Breast epithelium (tissue), 4 donors: ENCODE data around the gene XYLT1. TPM values are rescaled to one million over a fixed set of nuclear protein-coding genes. Genes with fewer than 3 reads are reported as not detected.

Experiments used
- DNase-seq, 2 donors: peaks; one replicate each; pipeline ENCODE4 v3.0.0-alpha.2; 2019; ENCODE audit warnings: low spot score in 2 of 2
- H3K27ac ChIP-seq, 2 donors: fragments of 200-600 bp; sonication (generic) in 1 of 2; one replicate each; pipeline ENCODE4 v1.5.1; 2016 to 2019; ENCODE audit warnings: mild to moderate bottlenecking in 1 of 2
- H3K27me3 ChIP-seq, 2 donors: fragments of 200-600 bp; sonication (generic) in 1 of 2; one replicate each; pipeline versions ENCODE4 v1.5.1 to v1.6.0; 2017 to 2019; ENCODE audit warnings: control low read depth in 1 of 2, mild to moderate bottlenecking in 1 of 2
- H3K36me3 ChIP-seq: fragments of 200-600 bp; one replicate; pipeline ENCODE4 v1.5.1; 2019
- H3K4me1 ChIP-seq, 2 donors: fragments of 200-600 bp; sonication (generic); one replicate each; pipeline ENCODE4 v1.5.1; 2016 to 2019; ENCODE audit warnings: control low read depth in 1 of 2
- H3K4me3 ChIP-seq, 3 donors: fragments of 200-600 bp; sonication (generic); 1 replicate in 2 of 3; 2 replicates in 1 of 3; pipeline ENCODE4 v1.5.1; 2016 to 2019; ENCODE audit warnings: mild to moderate bottlenecking in 3 of 3, moderate library complexity in 2 of 3
- H3K9me3 ChIP-seq, 2 donors: fragments of 200-600 bp; sonication (generic) in 1 of 2; one replicate each; pipeline ENCODE4 v1.5.1; 2016 to 2019; ENCODE audit warnings: control low read depth in 1 of 2
- POLR2A ChIP-seq: fragments of 450-650 bp; IDR thresholded peaks from one replicate; pipeline ENCODE4 v1.6.1; 2016; ENCODE audit warnings: antibody characterized with exemption, mild to moderate bottlenecking, moderate library complexity
- POLR2AphosphoS5 ChIP-seq, 3 donors: sonication (generic); formaldehyde crosslinking; IDR thresholded peaks; one replicate each; pipeline ENCODE4 v1.6.1; 2017; ENCODE audit warnings: antibody characterized with exemption in 3 of 3
- intact Hi-C: fragments of 100-400 bp; cut with DNase I; formaldehyde crosslinking; loops from one replicate; pipeline ENCODE4 v1.15.1; 2023; ENCODE audit warnings: low total_unique reads
- total RNA-seq, 3 donors: library from RNA; depleted of rRNA; stranded (reverse); fragments of >200 nt; gene quantifications; one replicate each; pipeline ENCODE4 v1.1.0, GENCODE V29; 2016
- TF ChIP-seq, protein P1 (sequence below), 3 donors: fragments of 450-650 bp; IDR thresholded peaks; one replicate each; pipeline ENCODE4 v1.5.1; 2016 to 2017; ENCODE audit warnings: antibody characterized with exemption in 3 of 3, mild to moderate bottlenecking in 3 of 3, moderate library complexity in 3 of 3

XYLT1 gene
- total RNA-seq, 3 donors from 2014 or later = 11.9 to 32.8 (median 13.8) TPM

DNA sequence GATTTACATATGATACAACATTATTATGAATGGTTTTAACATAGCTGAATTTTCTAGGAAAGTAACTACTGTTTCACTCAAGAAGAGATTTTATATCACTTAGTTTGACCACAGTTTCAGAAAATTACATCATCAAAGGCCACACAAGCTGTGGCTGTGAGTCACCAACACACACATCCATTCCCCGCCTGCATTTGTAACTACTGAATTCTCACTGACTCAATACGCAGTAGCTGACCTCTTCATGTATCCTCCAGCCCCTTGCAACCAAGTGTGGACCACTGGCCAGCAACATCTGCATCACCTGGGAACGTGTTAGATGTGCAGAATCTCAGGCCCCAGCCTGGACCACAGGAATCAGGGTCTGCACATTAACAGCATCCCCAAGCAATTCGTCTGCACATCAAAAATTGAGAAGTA, 197.6 kb downstream of the XYLT1 start:
- Histone ChIP-seq H3K4me3 (no peak overlapping the region), H3K36me3 (no peaks in the 10 kb centered on the region), H3K9me3 (no peaks in the 10 kb centered on the region), H3K27me3 (no peaks in the 10 kb centered on the region), H3K4me1 (no peaks in the 10 kb centered on the region), H3K27ac (no peak overlapping the region)
- no peak for DNase-seq
- intact Hi-C loops = no loop called here
- no peak for TF ChIP-seq POLR2A
- TF ChIP-seq POLR2AphosphoS5 (IDR thresholded peaks at IDR 0.05) = no peak
- TF ChIP-seq, protein P1, sequence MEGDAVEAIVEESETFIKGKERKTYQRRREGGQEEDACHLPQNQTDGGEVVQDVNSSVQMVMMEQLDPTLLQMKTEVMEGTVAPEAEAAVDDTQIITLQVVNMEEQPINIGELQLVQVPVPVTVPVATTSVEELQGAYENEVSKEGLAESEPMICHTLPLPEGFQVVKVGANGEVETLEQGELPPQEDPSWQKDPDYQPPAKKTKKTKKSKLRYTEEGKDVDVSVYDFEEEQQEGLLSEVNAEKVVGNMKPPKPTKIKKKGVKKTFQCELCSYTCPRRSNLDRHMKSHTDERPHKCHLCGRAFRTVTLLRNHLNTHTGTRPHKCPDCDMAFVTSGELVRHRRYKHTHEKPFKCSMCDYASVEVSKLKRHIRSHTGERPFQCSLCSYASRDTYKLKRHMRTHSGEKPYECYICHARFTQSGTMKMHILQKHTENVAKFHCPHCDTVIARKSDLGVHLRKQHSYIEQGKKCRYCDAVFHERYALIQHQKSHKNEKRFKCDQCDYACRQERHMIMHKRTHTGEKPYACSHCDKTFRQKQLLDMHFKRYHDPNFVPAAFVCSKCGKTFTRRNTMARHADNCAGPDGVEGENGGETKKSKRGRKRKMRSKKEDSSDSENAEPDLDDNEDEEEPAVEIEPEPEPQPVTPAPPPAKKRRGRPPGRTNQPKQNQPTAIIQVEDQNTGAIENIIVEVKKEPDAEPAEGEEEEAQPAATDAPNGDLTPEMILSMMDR (IDR thresholded peaks at IDR 0.05) = no peak

- Histone ChIP-seq H3K27ac (no peak overlapping the region), H3K4me1 (no peaks in the 10 kb centered on the region), H3K9me3 (no peaks in the 10 kb centered on the region), H3K36me3 (no peaks in the 10 kb centered on the region), H3K27me3 (no peaks in the 10 kb centered on the region), H3K4me3 (no peak overlapping the region)
- no peak for DNase-seq
- intact Hi-C loops = no loop called here
- TF ChIP-seq, protein P1 (IDR thresholded peaks at IDR 0.05) = no peak
- TF ChIP-seq POLR2AphosphoS5 (IDR thresholded peaks at IDR 0.05) (no peak), POLR2A (no peak)
These were observed 198.0 kb downstream of the XYLT1 start for GRCh38 chr16:17272716-17273115.

DNA sequence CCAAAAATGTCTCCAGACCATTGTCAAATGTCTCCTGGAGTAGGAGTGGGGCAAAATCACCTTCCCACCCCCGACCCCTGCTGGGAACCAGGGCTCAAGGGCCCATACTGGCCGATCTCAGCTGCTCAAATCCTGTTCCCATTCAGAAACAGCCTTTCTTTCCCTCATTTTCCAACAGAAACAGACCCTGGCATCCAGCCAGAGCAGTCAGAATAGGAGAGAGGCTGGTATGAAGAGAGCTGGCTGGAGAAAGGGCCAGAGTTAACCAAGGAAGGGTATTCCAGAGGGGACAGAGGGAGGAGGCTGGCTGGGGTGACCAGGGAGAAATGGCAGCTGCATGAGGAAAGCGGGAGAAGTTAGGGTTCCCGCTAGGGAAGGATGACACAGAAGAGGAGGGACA, 199.1 kb downstream of the XYLT1 start:
- Histone ChIP-seq H3K9me3 (no peaks in the 10 kb centered on the region), H3K36me3 (no peaks in the 10 kb centered on the region), H3K4me3 (no peak overlapping the region), H3K4me1 (no peaks in the 10 kb centered on the region), H3K27me3 (no peaks in the 10 kb centered on the region), H3K27ac (no peak overlapping the region)
- intact Hi-C loops = loop anchor here (2.0 kb wide), 1 partner anchor 83 kb away; no protein-coding TSS in a partner anchor
- no peak for DNase-seq
- no peak for TF ChIP-seq POLR2AphosphoS5 (IDR thresholded peaks at IDR 0.05)
- TF ChIP-seq, protein P1 (IDR thresholded peaks at IDR 0.05) = no peak
- TF ChIP-seq POLR2A = no peak

GRCh38 chr16:17270683-17271109, 200.1 kb downstream of the XYLT1 start:
- no peak overlapping the region for H3K27ac ChIP-seq
- intact Hi-C loops = loop anchor here (2.0 kb wide), 1 partner anchor 82 kb away; no protein-coding TSS in a partner anchor
- H3K4me3 ChIP-seq = no peak overlapping the region

DNA sequence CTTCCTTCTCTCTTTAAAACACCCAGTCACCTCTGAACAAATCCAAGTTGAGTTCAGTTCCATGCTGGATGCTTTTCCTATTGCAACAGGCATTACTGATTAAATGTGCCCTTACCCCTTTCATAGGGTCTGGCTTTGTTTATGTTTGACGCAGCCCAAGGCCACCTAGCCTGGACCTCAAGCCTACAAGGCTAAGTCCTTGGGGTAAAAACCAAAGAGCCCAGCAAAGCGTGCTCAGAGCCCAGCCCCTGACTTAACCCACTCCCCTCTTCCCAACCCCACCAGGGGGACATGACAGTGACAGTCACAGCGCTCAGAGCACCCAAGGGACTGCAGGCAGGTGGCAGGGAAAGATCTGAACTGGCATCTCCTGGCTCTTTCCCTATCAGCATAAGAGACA, 200.6 kb downstream of the XYLT1 start:
- Histone ChIP-seq H3K4me1 (no peaks in the 10 kb centered on the region), H3K4me3 (no peak overlapping the region), H3K27me3 (no peaks in the 10 kb centered on the region), H3K9me3 (no peaks in the 10 kb centered on the region), H3K27ac (no peak overlapping the region), H3K36me3 (no peaks in the 10 kb centered on the region)
- TF ChIP-seq POLR2A (no peak), POLR2AphosphoS5 (IDR thresholded peaks at IDR 0.05) (no peak)
- TF ChIP-seq, protein P1 (IDR thresholded peaks at IDR 0.05) = no peak
- DNase-seq = no peak
- intact Hi-C loops = loop anchor here (2.0 kb wide), 1 partner anchor 81 kb away; no protein-coding TSS in a partner anchor

More at GRCh38 chr16:17270683-17271109, 200.1 kb downstream of the XYLT1 start:
- H3K4me1 ChIP-seq = no peaks in the 10 kb centered on the region
- TF ChIP-seq, protein P1 (IDR thresholded peaks at IDR 0.05) = no peak
- TF ChIP-seq POLR2A (no peak), POLR2AphosphoS5 (IDR thresholded peaks at IDR 0.05) (no peak)
- H3K36me3 ChIP-seq = no peaks in the 10 kb centered on the region
- H3K9me3 ChIP-seq = no peaks in the 10 kb centered on the region
- H3K27me3 ChIP-seq = no peaks in the 10 kb centered on the region
- no peak for DNase-seq
